ENCODE results near the gene S100A7. TPM values are rescaled to one million over a fixed set of nuclear protein-coding genes. Genes with fewer than 3 reads are reported as not detected.

Gene S100A7
- total and polyA plus RNA-seq, 4 donors: not detected

DNA sequence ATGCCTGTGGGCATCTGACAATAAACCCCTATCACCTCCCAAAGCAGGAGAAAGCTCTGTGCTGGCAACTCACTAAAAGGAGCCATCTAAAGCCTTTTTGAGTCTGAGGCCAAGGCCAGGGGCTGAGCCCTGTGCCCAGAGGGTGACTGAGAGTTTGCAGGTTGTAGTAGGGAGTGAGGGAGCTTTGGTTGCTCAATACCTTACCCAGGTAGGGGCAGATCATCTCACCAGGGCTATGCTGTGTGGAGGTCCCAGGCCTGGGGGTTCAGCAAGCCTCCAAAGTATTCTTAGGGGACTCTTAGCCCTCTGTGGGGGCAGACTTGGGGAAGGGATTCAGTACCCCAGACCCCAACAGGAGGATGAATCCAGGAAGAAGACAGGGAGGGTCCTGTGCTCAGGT lies 21.2 kb downstream of the S100A7 start:
- no peak for DNase-seq (ENCODE audit: low spot score)
- no peak for TF ChIP-seq YY1 (IDR thresholded peaks at IDR 0.05)
- H3K4me1 ChIP-seq (ENCODE audit: control insufficient read depth in 4 of 4, insufficient read depth in 4 of 4, low read length in 3 of 4): no peaks in the 10 kb centered on the region
- H3K9me3 ChIP-seq (ENCODE audit: control insufficient read depth in 4 of 4, low read length in 3 of 4): peaks cover 0 to 2% (median 0%) of the 10 kb centered on the region in 4 donors
- no peak overlapping the region for H3K9ac ChIP-seq (ENCODE audit: low read depth in 1 of 2, low read length in 2 of 2)
- no peaks in the 10 kb centered on the region for H3K36me3 ChIP-seq (ENCODE audit: control insufficient read depth in 4 of 4, insufficient read depth in 3 of 4, low read depth in 1 of 4, low read length in 3 of 4)
- peaks cover 0 to 2% (median 0%) of the 10 kb centered on the region in 4 donors for H3K27me3 ChIP-seq (ENCODE audit: control insufficient read depth in 4 of 4, insufficient read depth in 4 of 4, low read length in 3 of 4)
- H3K27ac ChIP-seq (ENCODE audit: low read depth in 1 of 2, low read length in 2 of 2): no peak overlapping the region
- no peak overlapping the region for H3K4me3 ChIP-seq (ENCODE audit: low read depth in 1 of 3, low read length in 3 of 3)

DNA sequence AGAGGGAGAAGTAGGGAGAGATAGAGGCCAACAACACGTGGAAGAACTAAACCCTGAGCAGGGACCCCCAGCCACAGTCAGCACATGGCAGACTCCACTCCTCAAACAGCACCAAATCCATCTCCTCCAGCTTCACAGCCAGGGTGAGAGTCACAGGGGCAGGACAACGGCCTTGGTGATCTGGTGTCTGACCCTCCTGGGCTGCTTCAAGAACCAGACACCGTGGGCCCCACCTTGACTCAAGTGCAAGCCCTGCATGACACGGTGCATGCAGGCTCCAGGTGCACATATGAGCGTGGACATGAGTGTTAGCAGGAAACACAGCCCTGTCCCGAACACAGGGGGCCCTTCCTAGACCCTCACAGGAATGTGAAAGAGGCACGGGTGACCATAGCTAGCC lies 21.9 kb downstream of the S100A7 start:
- no peak overlapping the region for H3K4me3 ChIP-seq (ENCODE audit: low read depth in 1 of 3, low read length in 3 of 3)
- no peaks in the 10 kb centered on the region for H3K27me3 ChIP-seq (ENCODE audit: control insufficient read depth in 4 of 4, insufficient read depth in 4 of 4, low read length in 3 of 4)
- TF ChIP-seq GABPA (IDR thresholded peaks at IDR 0.05 in 1 of 2, conservative IDR thresholded peaks at IDR 0.05 in 1 of 2): no peak
- TF ChIP-seq HNF4G (IDR thresholded peaks at IDR 0.05): no peak
- no peak for TF ChIP-seq RAD21 (IDR thresholded peaks at IDR 0.05)
- TF ChIP-seq, protein P1, sequence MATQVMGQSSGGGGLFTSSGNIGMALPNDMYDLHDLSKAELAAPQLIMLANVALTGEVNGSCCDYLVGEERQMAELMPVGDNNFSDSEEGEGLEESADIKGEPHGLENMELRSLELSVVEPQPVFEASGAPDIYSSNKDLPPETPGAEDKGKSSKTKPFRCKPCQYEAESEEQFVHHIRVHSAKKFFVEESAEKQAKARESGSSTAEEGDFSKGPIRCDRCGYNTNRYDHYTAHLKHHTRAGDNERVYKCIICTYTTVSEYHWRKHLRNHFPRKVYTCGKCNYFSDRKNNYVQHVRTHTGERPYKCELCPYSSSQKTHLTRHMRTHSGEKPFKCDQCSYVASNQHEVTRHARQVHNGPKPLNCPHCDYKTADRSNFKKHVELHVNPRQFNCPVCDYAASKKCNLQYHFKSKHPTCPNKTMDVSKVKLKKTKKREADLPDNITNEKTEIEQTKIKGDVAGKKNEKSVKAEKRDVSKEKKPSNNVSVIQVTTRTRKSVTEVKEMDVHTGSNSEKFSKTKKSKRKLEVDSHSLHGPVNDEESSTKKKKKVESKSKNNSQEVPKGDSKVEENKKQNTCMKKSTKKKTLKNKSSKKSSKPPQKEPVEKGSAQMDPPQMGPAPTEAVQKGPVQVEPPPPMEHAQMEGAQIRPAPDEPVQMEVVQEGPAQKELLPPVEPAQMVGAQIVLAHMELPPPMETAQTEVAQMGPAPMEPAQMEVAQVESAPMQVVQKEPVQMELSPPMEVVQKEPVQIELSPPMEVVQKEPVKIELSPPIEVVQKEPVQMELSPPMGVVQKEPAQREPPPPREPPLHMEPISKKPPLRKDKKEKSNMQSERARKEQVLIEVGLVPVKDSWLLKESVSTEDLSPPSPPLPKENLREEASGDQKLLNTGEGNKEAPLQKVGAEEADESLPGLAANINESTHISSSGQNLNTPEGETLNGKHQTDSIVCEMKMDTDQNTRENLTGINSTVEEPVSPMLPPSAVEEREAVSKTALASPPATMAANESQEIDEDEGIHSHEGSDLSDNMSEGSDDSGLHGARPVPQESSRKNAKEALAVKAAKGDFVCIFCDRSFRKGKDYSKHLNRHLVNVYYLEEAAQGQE (IDR thresholded peaks at IDR 0.05): no peak
- TF ChIP-seq, protein P2, sequence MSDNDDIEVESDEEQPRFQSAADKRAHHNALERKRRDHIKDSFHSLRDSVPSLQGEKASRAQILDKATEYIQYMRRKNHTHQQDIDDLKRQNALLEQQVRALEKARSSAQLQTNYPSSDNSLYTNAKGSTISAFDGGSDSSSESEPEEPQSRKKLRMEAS (IDR thresholded peaks at IDR 0.05): no peak
- no peak for TF ChIP-seq SP1 (IDR thresholded peaks at IDR 0.05)
- TF ChIP-seq YY1 (IDR thresholded peaks at IDR 0.05): no peak
- TF ChIP-seq JUND (IDR thresholded peaks at IDR 0.05): no peak
- TF ChIP-seq, protein P3, sequence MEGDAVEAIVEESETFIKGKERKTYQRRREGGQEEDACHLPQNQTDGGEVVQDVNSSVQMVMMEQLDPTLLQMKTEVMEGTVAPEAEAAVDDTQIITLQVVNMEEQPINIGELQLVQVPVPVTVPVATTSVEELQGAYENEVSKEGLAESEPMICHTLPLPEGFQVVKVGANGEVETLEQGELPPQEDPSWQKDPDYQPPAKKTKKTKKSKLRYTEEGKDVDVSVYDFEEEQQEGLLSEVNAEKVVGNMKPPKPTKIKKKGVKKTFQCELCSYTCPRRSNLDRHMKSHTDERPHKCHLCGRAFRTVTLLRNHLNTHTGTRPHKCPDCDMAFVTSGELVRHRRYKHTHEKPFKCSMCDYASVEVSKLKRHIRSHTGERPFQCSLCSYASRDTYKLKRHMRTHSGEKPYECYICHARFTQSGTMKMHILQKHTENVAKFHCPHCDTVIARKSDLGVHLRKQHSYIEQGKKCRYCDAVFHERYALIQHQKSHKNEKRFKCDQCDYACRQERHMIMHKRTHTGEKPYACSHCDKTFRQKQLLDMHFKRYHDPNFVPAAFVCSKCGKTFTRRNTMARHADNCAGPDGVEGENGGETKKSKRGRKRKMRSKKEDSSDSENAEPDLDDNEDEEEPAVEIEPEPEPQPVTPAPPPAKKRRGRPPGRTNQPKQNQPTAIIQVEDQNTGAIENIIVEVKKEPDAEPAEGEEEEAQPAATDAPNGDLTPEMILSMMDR (IDR thresholded peaks at IDR 0.05; ENCODE audit: low read depth, low read length, missing input control): no peak
- TF ChIP-seq FOXA1 (IDR thresholded peaks at IDR 0.05): no peak
- no peak for TF ChIP-seq NR2F2 (IDR thresholded peaks at IDR 0.05)
- TF ChIP-seq, protein P4, sequence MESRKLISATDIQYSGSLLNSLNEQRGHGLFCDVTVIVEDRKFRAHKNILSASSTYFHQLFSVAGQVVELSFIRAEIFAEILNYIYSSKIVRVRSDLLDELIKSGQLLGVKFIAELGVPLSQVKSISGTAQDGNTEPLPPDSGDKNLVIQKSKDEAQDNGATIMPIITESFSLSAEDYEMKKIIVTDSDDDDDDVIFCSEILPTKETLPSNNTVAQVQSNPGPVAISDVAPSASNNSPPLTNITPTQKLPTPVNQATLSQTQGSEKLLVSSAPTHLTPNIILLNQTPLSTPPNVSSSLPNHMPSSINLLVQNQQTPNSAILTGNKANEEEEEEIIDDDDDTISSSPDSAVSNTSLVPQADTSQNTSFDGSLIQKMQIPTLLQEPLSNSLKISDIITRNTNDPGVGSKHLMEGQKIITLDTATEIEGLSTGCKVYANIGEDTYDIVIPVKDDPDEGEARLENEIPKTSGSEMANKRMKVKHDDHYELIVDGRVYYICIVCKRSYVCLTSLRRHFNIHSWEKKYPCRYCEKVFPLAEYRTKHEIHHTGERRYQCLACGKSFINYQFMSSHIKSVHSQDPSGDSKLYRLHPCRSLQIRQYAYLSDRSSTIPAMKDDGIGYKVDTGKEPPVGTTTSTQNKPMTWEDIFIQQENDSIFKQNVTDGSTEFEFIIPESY (IDR thresholded peaks at IDR 0.05): no peak
- no peak for TF ChIP-seq FOXA2 (IDR thresholded peaks at IDR 0.05)
- TF ChIP-seq TAF1 (conservative IDR thresholded peaks at IDR 0.05): no peak
- no peak for TF ChIP-seq RXRA (IDR thresholded peaks at IDR 0.05)
- TF ChIP-seq EGR1 (IDR thresholded peaks at IDR 0.05; ENCODE audit: low read depth in 2 of 2): no peak
- no peak for TF ChIP-seq HNF4A (conservative IDR thresholded peaks at IDR 0.05)
- TF ChIP-seq, protein P5, sequence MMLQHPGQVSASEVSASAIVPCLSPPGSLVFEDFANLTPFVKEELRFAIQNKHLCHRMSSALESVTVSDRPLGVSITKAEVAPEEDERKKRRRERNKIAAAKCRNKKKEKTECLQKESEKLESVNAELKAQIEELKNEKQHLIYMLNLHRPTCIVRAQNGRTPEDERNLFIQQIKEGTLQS (IDR thresholded peaks at IDR 0.05): no peak
- 66% methylated on average over 7 of the region's 7 CpGs for WGBS
- H3K4me1 ChIP-seq (ENCODE audit: control insufficient read depth in 4 of 4, insufficient read depth in 4 of 4, low read length in 3 of 4): no peaks in the 10 kb centered on the region
- no peak overlapping the region for H3K9ac ChIP-seq (ENCODE audit: low read depth in 1 of 2, low read length in 2 of 2)
- H3K27ac ChIP-seq (ENCODE audit: low read depth in 1 of 2, low read length in 2 of 2): no peak overlapping the region
- H3K9me3 ChIP-seq (ENCODE audit: control insufficient read depth in 4 of 4, low read length in 3 of 4): peaks cover 0 to 2% (median 0%) of the 10 kb centered on the region in 4 donors
- DNase-seq (ENCODE audit: low spot score): no peak
- H3K36me3 ChIP-seq (ENCODE audit: control insufficient read depth in 4 of 4, insufficient read depth in 3 of 4, low read depth in 1 of 4, low read length in 3 of 4): no peaks in the 10 kb centered on the region

All from liver (tissue), 9 donors.